ENCODE data around the gene FKBP1B. TPM values are rescaled to one million over a fixed set of nuclear protein-coding genes. Genes with fewer than 3 reads are reported as not detected.

FKBP1B gene
- total RNA-seq, 1 donor from 2014 or later = 38.1 TPM

GRCh38 chr2:24083567-24084385 lies 34.2 kb downstream of the FKBP1B start:
- H3K27ac Mint-ChIP-seq (ENCODE audit: unreplicated experiment) = peak overlapping the region; percentile 98
- H3K4me1 Mint-ChIP-seq (ENCODE audit: low read depth, unreplicated experiment) = peaks cover 13% of the 10 kb centered on the region
- H3K36me3 Mint-ChIP-seq (ENCODE audit: unreplicated experiment) = no peaks in the 10 kb centered on the region
- H3K9me3 Mint-ChIP-seq (ENCODE audit: unreplicated experiment) = peaks cover 7% of the 10 kb centered on the region
- peak; percentile 77 for DNase-seq
- no peak for TF ChIP-seq CTCF (IDR thresholded peaks at IDR 0.05; ENCODE audit: partially characterized antibody, unreplicated experiment)
- peaks cover 9% of the 10 kb centered on the region for H3K27me3 Mint-ChIP-seq (ENCODE audit: unreplicated experiment)
- peak overlapping the region; percentile 93 for H3K4me3 Mint-ChIP-seq (ENCODE audit: unreplicated experiment)

- H3K9me3 Mint-ChIP-seq (ENCODE audit: unreplicated experiment) = peaks cover 7% of the 10 kb centered on the region
- H3K4me1 Mint-ChIP-seq (ENCODE audit: low read depth, unreplicated experiment) = peaks cover 13% of the 10 kb centered on the region
- peaks cover 9% of the 10 kb centered on the region for H3K27me3 Mint-ChIP-seq (ENCODE audit: unreplicated experiment)
- H3K4me3 Mint-ChIP-seq (ENCODE audit: unreplicated experiment) = peak within 1 kb of the TSS; percentile 95
- peak; percentile 96 for DNase-seq
- peak; percentile 99 for TF ChIP-seq CTCF (IDR thresholded peaks at IDR 0.05; ENCODE audit: partially characterized antibody, unreplicated experiment)
- H3K27ac Mint-ChIP-seq (ENCODE audit: unreplicated experiment) = peak within 1 kb of the TSS; percentile 98
- H3K36me3 Mint-ChIP-seq (ENCODE audit: unreplicated experiment) = no peaks in the 10 kb centered on the region
Measured at GRCh38 chr2:24084386-24085199, 35.1 kb downstream of the FKBP1B start, which contains the start of gene TP53I3. Gene TP53I3 (minus strand): TSS chr2:24084834. CDS start chr2:24084326, 508 bp downstream.

- DNase-seq = no peak
- H3K4me1 Mint-ChIP-seq (ENCODE audit: low read depth, unreplicated experiment) = peaks cover 13% of the 10 kb centered on the region
- H3K36me3 Mint-ChIP-seq (ENCODE audit: unreplicated experiment) = no peaks in the 10 kb centered on the region
- H3K4me3 Mint-ChIP-seq (ENCODE audit: unreplicated experiment) = peak overlapping the region; percentile 95
- TF ChIP-seq CTCF (IDR thresholded peaks at IDR 0.05; ENCODE audit: partially characterized antibody, unreplicated experiment) = no peak
- H3K27ac Mint-ChIP-seq (ENCODE audit: unreplicated experiment) = peak overlapping the region; percentile 96
- peaks cover 7% of the 10 kb centered on the region for H3K9me3 Mint-ChIP-seq (ENCODE audit: unreplicated experiment)
- peaks cover 9% of the 10 kb centered on the region for H3K27me3 Mint-ChIP-seq (ENCODE audit: unreplicated experiment)
Measured at GRCh38 chr2:24085200-24085489, 35.6 kb downstream of the FKBP1B start.

- Mint-ChIP-seq H3K27me3 (ENCODE audit: unreplicated experiment) (peaks cover 9% of the 10 kb centered on the region), H3K9me3 (ENCODE audit: unreplicated experiment) (peaks cover 5% of the 10 kb centered on the region), H3K4me3 (ENCODE audit: unreplicated experiment) (no peak overlapping the region), H3K27ac (ENCODE audit: unreplicated experiment) (no peak overlapping the region), H3K36me3 (ENCODE audit: unreplicated experiment) (no peaks in the 10 kb centered on the region), H3K4me1 (ENCODE audit: low read depth, unreplicated experiment) (peaks cover 10% of the 10 kb centered on the region)
- TF ChIP-seq CTCF (IDR thresholded peaks at IDR 0.05; ENCODE audit: partially characterized antibody, unreplicated experiment) = no peak
- DNase-seq = no peak
Measured at GRCh38 chr2:24086241-24086640, 36.7 kb downstream of the FKBP1B start.
